GM18870 (cell line): ENCODE measurements around the gene YY2.
A peak's percentile ranks its signal among the peaks of the same experiment; 100 is the strongest.
"Not testable (repeated sequence)": the region's sequence is repeated elsewhere in the genome, so short reads cannot be mapped to it uniquely, and the experiment has no call there.

Source experiments
- ATAC-seq: cut with Tn5 transposase; IDR thresholded peaks from one replicate; pipeline ENCODE4 v1.9.1; 2021; ENCODE audit warnings: moderate library complexity; ENCODE audit not compliant: unreplicated experiment

YY2 gene

DNA sequence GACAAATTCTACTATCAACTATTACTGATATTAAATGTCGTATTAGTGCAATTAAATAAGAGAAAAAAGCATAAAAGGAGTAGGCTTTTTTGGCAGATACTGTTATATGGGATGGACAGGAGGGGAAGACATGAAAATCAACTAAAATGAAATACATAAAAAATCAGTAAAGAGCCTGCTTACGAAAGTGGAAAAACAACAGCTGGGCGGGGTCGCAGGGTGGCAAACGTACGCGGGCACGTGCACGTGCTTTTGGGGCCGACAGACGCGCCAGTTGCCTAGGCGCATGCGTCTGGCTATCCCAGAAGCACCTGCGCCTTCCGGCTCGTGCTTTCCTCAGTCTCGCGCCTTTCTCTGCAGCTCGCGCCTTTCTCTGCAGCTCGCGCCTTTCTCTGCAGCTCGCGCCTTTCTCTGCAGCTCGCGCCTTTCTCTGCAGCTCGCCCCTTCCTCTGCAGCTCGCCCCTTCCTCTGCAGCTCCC lies at the start of gene YY2:
Gene YY2 (plus strand): TSS at position 51 of the 479 bp plus-strand sequence. CDS start 498 bp downstream, outside the sequence.
- no peak for ATAC-seq

GRCh38 chrX:21806691-21807090 lies 49.1 kb upstream of the YY2 start:
- ATAC-seq: no peak

- no peak for ATAC-seq
These were observed 44.0 kb upstream of the YY2 start for GRCh38 chrX:21811832-21812231.

- ATAC-seq: no peak
These were observed 43.2 kb upstream of the YY2 start for GRCh38 chrX:21812628-21813027.

GRCh38 chrX:21813612-21814368 lies 42.0 kb upstream of the YY2 start:
- ATAC-seq: no peak

GRCh38 chrX:21816136-21816535 lies 39.7 kb upstream of the YY2 start:
- ATAC-seq: no peak

GRCh38 chrX:21820170-21820569 lies 35.6 kb upstream of the YY2 start:
- ATAC-seq: not testable (repeated sequence)

DNA sequence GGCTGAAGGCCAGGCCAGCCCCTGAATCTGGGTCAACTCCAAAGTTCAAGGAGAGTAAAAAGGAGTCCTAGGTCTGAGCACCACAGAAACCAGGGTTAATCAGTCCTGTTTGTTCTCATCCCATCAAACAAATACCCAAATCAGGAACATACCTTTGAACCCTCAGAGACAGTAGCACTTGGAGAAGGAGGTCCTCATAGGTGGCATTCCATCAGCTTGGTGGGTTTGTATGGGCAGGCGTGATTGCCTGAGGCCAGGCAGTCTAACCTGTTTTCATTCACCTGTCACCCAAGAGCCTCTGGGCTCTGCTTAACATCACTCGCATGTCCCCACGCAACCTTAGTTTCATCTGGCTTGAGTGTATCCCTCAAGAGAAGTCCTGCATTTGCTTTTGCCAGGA lies 33.9 kb upstream of the YY2 start:
- no peak for ATAC-seq

GRCh38 chrX:21831496-21831895 lies 24.3 kb upstream of the YY2 start:
- no peak for ATAC-seq

DNA sequence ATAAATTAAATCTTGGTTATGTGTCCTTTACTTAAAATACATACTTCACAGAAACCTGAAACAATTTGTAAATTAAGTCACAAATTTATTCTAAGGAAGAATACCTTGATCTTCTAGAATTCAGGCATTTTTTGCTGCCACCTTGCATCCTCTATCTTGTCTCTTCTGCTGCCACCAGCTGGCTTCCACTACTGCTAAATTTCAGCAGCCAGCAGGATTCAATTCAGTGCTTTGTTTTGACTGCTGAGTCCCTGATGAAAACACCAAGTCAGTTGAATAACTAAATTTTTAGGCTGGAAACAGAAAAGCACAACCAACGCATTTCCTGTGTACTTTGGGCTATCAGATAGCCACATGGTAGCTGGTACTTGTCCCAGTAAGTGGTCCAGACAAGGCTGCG lies 18.7 kb upstream of the YY2 start:
- ATAC-seq: no peak

DNA sequence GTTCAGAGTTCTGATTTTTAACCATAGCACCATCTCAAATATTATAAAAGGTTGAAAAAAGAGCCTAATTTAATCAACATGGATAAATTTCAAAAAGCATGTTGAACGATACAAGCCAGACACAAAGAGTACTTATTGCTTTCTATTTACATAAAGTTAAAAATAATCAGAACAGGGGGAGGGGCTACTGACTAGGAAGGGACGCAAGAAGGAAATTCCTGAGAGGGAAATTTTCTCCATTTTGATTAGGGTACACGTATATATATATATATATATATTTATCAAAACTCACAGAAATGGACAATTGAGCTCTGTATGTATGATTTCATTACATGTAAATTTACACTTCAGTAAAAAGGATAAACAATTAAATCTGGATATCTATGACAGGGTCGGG lies 16.9 kb upstream of the YY2 start:
- ATAC-seq: no peak

- ATAC-seq: peak; percentile 53
These were observed 16.2 kb upstream of the YY2 start, which contains the start of gene MBTPS2 for GRCh38 chrX:21839334-21840192. MBTPS2 (plus strand) TSS chrX:21839617; CDS start chrX:21839735, 118 bp downstream.

DNA sequence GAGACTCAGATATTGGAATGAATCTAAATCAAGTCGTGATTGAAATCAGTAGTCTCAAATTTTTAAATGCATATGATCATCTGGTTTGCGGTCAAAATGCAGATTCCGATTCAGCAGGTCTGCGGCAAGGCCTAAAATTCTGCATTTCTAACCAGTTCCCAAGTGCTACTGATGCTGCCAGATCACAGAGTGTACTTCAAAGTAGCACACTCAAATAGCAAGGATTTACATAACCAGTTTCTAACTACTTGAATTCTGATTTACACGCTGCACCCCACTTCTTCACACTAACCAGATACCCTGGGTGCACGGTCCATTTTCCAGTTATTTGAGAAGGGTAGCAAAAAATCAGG lies 15.6 kb upstream of the YY2 start:
- ATAC-seq: peak; percentile 18

DNA sequence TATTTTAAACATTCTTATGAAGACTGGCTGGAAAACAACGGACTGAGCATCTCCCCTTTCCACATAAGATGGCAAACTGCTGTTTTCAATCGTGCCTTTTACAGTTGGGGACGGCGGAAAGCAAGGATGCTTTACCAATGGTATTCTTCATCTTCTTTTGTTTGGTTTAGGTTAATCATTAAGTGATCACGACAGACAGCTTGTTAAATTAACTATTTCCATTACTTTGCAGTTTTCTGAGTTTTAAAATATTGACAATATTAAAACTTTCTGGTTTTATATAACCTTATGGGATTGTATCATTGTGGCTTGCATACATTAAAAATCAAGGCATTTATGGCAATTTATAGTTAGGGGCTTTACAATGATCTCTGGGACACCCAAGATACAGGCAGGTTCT lies 12.6 kb upstream of the YY2 start:
- ATAC-seq: no peak

DNA sequence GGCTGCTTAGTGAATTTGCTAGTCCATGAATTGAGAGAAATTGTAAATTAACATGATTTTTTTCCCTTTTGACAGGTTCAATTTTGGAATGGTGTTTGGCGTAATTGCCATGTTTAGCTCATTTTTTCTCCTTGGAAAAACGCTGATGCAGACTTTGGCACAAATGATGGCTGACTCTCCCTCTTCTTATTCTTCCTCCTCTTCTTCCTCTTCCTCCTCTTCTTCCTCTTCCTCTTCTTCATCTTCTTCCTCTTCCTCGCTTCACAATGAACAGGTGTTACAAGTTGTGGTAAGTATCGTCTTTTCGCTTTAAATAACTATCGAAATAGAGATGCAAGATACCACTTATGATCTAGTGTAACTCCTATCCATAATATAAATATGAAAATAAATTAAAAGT lies 10.7 kb upstream of the YY2 start:
- no peak for ATAC-seq

GRCh38 chrX:21847342-21847741 lies 8.4 kb upstream of the YY2 start:
- ATAC-seq: no peak

DNA sequence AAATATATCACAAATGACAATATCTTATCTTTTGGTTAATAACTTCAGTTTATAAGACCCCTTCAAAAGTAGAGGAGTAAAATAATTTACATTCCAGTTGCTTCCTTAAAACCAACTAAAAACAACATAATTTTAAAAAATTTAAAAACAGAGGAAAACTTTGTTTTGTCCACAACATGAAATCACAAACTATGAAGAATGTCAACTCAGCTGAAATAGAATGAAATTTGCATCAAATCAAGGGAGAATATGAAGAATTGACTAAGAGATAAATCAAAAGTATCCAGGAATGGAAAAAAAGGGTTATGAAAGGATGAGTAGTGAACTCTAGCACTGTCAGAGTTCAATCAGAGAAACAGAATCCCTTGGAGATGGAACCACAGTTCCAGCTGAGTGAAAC lies 2.2 kb upstream of the YY2 start:
- ATAC-seq: no peak

- no peak for ATAC-seq
These were observed 717 bp downstream of the YY2 start for GRCh38 chrX:21856504-21856903.

DNA sequence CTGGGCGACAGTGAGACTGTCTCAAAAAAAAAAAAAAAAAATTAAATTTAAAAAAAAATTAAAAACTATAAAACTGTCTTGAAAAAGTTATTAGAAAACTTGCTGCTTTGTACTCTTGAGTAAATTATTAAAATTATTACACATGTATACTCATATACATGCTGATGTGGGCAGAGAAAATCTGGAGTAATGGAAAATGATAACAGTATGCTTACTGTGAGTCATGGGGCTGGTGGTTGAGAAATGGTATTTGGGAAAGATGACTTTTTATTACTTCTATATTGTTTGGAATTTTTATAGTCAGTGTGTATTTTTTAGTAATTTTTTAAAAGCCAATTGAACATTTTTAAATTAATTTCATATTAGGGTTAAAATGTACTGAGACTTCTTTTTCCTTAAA lies 7.5 kb downstream of the YY2 start:
- no peak for ATAC-seq

- no peak for ATAC-seq
These were observed 9.6 kb downstream of the YY2 start for GRCh38 chrX:21865436-21865835.

- no peak for ATAC-seq
These were observed 14.7 kb downstream of the YY2 start for GRCh38 chrX:21870494-21870893.
